Endodermal cell (in vitro differentiated cells): Measurements from ENCODE around the gene ATP7A. TPM values are rescaled to one million over a fixed set of nuclear protein-coding genes. Genes with fewer than 3 reads are reported as not detected.

ENCODE experiments used
- DNase-seq: peaks from one replicate; pipeline ENCODE4 v3.0.0-alpha.2; 2017
- H3K27ac ChIP-seq: 2 replicates; pipeline ENCODE4 v1.5.1; 2013; ENCODE audit warnings: mild to moderate bottlenecking, low read depth, low read length, moderate library complexity
- H3K27me3 ChIP-seq: 2 replicates; pipeline ENCODE4 v1.6.1; 2013; ENCODE audit warnings: mild to moderate bottlenecking, low read length, moderate library complexity; ENCODE audit not compliant: insufficient read depth, control insufficient read depth, poor library complexity, severe bottlenecking
- H3K36me3 ChIP-seq: 2 replicates; pipeline ENCODE4 v1.7.0; 2013; ENCODE audit warnings: mild to moderate bottlenecking, low read length, moderate library complexity; ENCODE audit not compliant: control insufficient read depth, insufficient read depth
- H3K4me1 ChIP-seq: one replicate; pipeline ENCODE4 v1.7.0; 2013; ENCODE audit warnings: low read length; ENCODE audit not compliant: control insufficient read depth, insufficient read depth
- H3K4me3 ChIP-seq: 2 replicates; pipeline ENCODE4 v1.5.1; 2013; ENCODE audit warnings: mild to moderate bottlenecking, low read length, moderate library complexity
- H3K9ac ChIP-seq: 2 replicates; pipeline ENCODE4 v1.6.1; 2013; ENCODE audit warnings: mild to moderate bottlenecking, low read length, moderate library complexity; ENCODE audit not compliant: poor library complexity, severe bottlenecking; ENCODE audit errors: extremely low read depth
- H3K9me3 ChIP-seq: 2 replicates; pipeline ENCODE4 v1.6.1; 2013; ENCODE audit warnings: mild to moderate bottlenecking, low read length, moderate library complexity; ENCODE audit not compliant: control insufficient read depth
- H3K27ac Mint-ChIP-seq: 2 replicates; pipeline ENCODE4 v1.8.0; 2020; ENCODE audit warnings: mixed read lengths
- H3K27me3 Mint-ChIP-seq: 2 replicates; pipeline ENCODE4 v1.8.0; 2021; ENCODE audit warnings: mild to moderate bottlenecking, mixed read lengths; ENCODE audit not compliant: insufficient read depth
- H3K36me3 Mint-ChIP-seq: 2 replicates; pipeline ENCODE4 v1.8.0; 2020; ENCODE audit warnings: low read depth, mixed read lengths
- H3K4me1 Mint-ChIP-seq: 2 replicates; pipeline ENCODE4 v1.8.0; 2020; ENCODE audit warnings: mixed read lengths
- H3K4me3 Mint-ChIP-seq: 2 replicates; pipeline ENCODE4 v1.8.0; 2020; ENCODE audit warnings: mild to moderate bottlenecking, moderate library complexity, mixed read lengths
- H3K9me3 Mint-ChIP-seq: 2 replicates; pipeline ENCODE4 v1.8.0; 2020; ENCODE audit warnings: mild to moderate bottlenecking, mixed read lengths
- WGBS, 2 experiments: methylation state at CpG; one replicate each; pipeline versions ENCODE4 v1.1.5 to v1.1.7; 2013; ENCODE audit warnings: missing lambda C conversion rate in 2 of 2, mixed read lengths in 1 of 2; ENCODE audit not compliant: insufficient coverage in 1 of 2, insufficient read length in 1 of 2; 5-methylcytosine and 5-hydroxymethylcytosine counted together
- total RNA-seq, 2 donors: library from RNA; stranded (reverse); fragmentation: NEBNext Ultra II Directional in 1 of 2; extraction: Animal tissue kit (Norgen Biotek cat#: 25700) in 1 of 2; gene quantifications; 2 replicates in 1 of 2; 3 replicates in 1 of 2; pipeline ENCODE4 v1.2.1, GENCODE V29; 2021
- TF ChIP-seq, protein P1 (sequence below): fragments of 200-600 bp; sonication (generic); conservative IDR thresholded peaks from 2 replicates; pipeline ENCODE4 v1.5.0; 2021; ENCODE audit warnings: antibody characterized with exemption, mild to moderate bottlenecking

The ATP7A gene
- total RNA-seq, 2 donors from 2014 or later: 4.4 to 5.8 TPM

DNA sequence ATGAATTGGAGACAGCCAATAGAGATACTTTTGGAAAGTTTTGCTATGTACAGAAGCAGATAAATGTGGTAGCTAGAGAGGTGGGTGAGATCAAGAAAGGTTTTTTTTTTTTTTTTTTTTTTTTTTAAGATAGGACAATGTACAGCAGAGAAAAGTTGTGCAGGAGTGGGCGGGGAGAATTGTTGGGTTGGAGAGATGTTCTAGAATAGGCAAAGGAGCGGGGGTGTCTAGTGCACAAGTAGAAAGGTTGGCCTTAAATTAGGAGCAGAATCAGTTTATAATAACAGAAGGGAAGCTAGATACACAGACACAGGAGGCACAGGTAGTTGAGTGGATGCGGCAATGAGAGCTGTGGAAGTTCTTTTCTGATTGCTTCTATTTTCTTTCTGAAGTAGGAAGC is 127.4 kb downstream of the ATP7A start:
- 91 to 100% methylated on average over 2 to 3 of the region's 3 CpGs for WGBS, 2 experiments
- H3K4me1 ChIP-seq: no peaks in the 10 kb centered on the region
- no peaks in the 10 kb centered on the region for H3K36me3 ChIP-seq
- Mint-ChIP-seq H3K27ac (no peak overlapping the region), H3K9me3 (peaks cover 42% of the 10 kb centered on the region), H3K27me3 (no peaks in the 10 kb centered on the region), H3K36me3 (peaks cover 3% of the 10 kb centered on the region), H3K4me3 (no peak overlapping the region), H3K4me1 (no peaks in the 10 kb centered on the region)
- no peak overlapping the region for H3K27ac ChIP-seq
- no peaks in the 10 kb centered on the region for H3K27me3 ChIP-seq
- no peak overlapping the region for H3K9ac ChIP-seq
- H3K9me3 ChIP-seq: no peaks in the 10 kb centered on the region
- TF ChIP-seq, protein P1, sequence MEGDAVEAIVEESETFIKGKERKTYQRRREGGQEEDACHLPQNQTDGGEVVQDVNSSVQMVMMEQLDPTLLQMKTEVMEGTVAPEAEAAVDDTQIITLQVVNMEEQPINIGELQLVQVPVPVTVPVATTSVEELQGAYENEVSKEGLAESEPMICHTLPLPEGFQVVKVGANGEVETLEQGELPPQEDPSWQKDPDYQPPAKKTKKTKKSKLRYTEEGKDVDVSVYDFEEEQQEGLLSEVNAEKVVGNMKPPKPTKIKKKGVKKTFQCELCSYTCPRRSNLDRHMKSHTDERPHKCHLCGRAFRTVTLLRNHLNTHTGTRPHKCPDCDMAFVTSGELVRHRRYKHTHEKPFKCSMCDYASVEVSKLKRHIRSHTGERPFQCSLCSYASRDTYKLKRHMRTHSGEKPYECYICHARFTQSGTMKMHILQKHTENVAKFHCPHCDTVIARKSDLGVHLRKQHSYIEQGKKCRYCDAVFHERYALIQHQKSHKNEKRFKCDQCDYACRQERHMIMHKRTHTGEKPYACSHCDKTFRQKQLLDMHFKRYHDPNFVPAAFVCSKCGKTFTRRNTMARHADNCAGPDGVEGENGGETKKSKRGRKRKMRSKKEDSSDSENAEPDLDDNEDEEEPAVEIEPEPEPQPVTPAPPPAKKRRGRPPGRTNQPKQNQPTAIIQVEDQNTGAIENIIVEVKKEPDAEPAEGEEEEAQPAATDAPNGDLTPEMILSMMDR: no peak
- DNase-seq: no peak
- no peak overlapping the region for H3K4me3 ChIP-seq

DNA sequence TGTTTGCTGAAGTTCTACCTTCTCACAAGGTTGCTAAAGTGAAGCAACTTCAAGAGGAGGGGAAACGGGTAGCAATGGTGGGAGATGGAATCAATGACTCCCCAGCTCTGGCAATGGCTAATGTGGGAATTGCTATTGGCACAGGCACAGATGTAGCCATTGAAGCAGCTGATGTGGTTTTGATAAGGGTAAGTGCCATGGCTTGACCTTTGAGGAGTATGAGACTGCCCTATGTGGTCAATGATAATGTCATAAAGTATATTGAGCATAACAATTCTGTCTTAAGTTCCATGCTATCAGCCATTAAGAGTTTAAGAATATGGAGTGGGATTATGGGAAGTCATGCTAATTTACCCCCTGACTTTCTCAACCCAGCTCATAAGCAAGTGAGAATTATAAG is 132.1 kb downstream of the ATP7A start:
- WGBS, 2 experiments: 100% methylated on average over 1 of the region's 1 CpG; no CpG with 5 or more reads in 1 of the 2 experiments
- no peaks in the 10 kb centered on the region for H3K4me1 ChIP-seq
- no peaks in the 10 kb centered on the region for H3K9me3 ChIP-seq
- Mint-ChIP-seq H3K36me3 (peaks cover 5% of the 10 kb centered on the region), H3K4me1 (no peaks in the 10 kb centered on the region), H3K9me3 (peaks cover 39% of the 10 kb centered on the region), H3K27me3 (no peaks in the 10 kb centered on the region), H3K4me3 (no peak overlapping the region), H3K27ac (no peak overlapping the region)
- H3K9ac ChIP-seq: no peak overlapping the region
- H3K36me3 ChIP-seq: no peaks in the 10 kb centered on the region
- no peaks in the 10 kb centered on the region for H3K27me3 ChIP-seq
- H3K4me3 ChIP-seq: no peak overlapping the region
- no peak overlapping the region for H3K27ac ChIP-seq
- no peak for DNase-seq
- TF ChIP-seq, protein P1: no peak

DNA sequence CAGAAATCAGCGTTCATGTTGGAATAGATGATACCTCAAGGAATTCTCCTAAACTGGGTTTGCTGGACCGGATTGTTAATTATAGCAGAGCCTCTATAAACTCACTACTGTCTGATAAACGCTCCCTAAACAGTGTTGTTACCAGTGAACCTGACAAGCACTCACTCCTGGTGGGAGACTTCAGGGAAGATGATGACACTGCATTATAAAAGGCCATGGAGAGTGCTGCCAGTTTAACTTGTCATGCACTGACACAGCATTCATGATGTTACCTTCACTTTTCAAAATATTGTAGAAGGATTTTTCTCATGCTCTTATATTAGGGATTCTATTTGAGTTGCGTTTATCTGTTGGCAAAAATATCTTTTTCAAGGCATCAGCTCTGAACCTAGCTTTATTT is 135.9 kb downstream of the ATP7A start:
- Mint-ChIP-seq H3K36me3 (peaks cover 5% of the 10 kb centered on the region), H3K4me3 (no peak overlapping the region), H3K27me3 (no peaks in the 10 kb centered on the region), H3K27ac (no peak overlapping the region), H3K4me1 (no peaks in the 10 kb centered on the region), H3K9me3 (peaks cover 37% of the 10 kb centered on the region)
- TF ChIP-seq, protein P1: no peak
- H3K9ac ChIP-seq: no peak overlapping the region
- no peaks in the 10 kb centered on the region for H3K36me3 ChIP-seq
- no peaks in the 10 kb centered on the region for H3K27me3 ChIP-seq
- DNase-seq: no peak
- H3K27ac ChIP-seq: no peak overlapping the region
- 80 to 96% methylated on average over 1 to 3 of the region's 4 CpGs for WGBS, 2 experiments
- H3K4me3 ChIP-seq: no peak overlapping the region
- H3K9me3 ChIP-seq: no peaks in the 10 kb centered on the region
- no peaks in the 10 kb centered on the region for H3K4me1 ChIP-seq
